GM21576 (cell line): ENCODE data around the gene GRID2.
"Not testable (repeated sequence)": the region's sequence is repeated elsewhere in the genome, so short reads cannot be mapped to it uniquely, and the experiment has no call there.

ENCODE experiments used
- ATAC-seq: cut with Tn5 transposase; IDR thresholded peaks from one replicate; pipeline ENCODE4 v1.9.1; 2021; ENCODE audit warnings: mild to moderate bottlenecking, moderate library complexity; ENCODE audit not compliant: unreplicated experiment

GRID2 gene

DNA sequence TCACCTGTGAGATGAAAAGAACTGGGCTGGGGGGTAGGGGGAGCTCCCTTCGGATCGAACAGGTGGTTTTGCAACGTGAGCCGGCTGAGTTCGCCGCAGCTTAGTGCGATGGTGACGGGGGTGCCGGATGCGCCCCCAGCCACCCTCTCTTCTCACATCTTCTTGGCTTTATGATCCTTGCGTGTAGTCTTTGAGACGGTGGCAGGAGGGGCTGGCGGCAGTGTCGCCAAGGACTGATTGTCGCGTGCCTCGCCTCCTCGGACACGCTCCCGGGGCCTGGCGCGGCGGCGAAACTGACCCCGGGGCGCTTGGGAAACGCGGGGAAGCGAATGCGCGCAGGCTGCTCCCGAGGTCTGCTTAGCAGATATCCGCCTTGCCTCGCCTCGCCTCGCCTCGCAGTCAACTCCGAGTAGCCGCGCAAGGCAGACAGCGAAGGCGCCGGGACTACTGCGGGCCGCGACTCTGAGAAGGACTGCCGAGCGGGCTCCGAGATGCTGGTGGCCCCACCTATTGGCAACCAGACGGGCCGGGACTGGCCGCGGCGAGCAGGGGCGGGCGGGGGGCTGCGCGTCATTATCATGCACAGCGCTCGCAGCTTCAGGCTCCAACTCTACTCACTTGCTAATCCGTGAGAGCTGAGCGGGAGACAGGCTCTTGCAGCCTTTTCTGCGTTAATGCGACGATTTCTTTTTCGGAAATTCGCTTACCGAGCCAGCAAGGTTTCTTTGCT is 1.5 kb downstream of the GRID2 start:
- no peak for ATAC-seq

DNA sequence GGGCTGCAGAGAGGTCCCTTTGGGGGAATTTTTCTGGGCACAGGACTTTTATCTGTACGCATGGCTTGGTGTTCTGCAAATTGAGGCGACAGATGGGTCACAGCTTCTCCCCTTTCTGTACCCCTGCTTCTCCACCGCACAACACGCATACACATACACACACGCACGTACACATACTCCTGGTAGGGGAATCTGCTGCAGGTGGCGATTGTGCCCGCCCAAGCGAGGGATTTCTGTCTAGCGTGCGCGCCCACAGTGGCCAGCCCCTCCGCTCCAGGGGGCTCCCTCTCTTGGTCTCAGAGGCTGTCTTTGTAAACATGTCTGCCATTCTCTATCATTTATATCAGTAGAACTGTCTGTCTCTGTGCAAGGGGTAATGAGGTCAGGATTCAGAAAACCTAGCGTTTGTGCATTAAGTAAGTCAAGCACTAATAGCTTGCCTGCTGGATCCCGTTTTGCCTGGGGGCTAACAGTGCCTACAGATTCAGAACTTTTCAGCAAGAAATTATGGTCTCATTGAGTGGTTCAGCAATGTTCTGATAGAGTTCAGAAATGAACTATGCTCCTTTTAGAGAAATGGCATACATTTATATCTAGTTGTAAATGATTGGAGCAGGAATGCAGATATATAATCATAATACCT is 2.2 kb downstream of the GRID2 start:
- ATAC-seq, result no peak

DNA sequence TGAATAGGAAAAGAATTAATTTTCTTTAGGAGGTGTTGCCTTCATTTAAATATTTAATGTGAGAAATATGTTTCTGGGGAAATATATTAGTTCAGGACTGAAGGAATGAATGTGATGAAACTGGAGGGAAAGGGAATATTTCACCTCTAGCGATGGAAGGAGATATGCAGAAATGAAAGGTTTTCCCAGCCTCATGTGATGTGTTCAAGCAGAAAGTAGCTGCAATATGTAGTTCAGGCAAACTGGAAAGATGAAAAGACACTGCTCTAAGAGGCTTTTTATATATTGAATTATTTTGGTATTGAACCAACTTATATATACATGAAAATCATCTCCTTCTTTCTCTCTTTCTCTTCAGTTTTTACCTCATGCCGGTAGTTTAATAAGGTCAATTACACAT is 3.4 kb downstream of the GRID2 start:
- ATAC-seq, result no peak

DNA sequence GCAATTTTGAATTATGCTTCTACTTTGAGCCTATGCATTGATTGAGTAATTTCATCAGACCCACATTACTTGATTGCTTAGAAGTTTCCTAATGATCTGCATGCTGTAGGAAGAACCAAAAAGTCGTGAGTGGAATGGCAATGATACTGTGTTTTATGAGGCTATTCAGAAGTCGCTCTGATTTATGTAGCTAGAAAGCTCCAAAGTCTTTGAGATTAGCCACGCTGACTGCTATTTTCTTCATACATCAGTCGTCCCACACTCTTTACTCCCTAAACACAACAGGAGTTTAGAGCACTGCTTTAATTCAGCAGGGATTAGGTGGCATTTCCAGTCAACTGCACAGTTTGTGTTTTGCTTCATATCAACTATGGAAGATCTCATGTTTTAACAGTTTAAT is 4.1 kb downstream of the GRID2 start:
- no peak for ATAC-seq

DNA sequence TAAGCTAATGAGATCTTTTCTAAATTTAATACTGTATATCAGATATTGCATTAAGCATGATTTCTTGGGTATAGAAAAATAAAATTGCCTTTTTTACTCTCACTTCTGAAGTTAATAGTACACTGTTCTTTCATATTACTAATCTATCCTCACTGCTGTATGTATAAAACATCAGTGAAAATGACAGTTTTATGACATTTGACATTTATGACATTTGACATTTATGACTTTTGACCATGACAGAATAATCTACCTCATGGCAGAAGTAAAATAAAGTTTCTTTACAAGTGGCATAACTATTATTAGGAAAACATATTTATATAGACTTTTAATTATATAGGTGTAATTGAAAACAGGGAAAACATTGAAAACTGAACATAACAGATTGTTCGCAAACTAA is 13.3 kb downstream of the GRID2 start:
- ATAC-seq, result no peak

DNA sequence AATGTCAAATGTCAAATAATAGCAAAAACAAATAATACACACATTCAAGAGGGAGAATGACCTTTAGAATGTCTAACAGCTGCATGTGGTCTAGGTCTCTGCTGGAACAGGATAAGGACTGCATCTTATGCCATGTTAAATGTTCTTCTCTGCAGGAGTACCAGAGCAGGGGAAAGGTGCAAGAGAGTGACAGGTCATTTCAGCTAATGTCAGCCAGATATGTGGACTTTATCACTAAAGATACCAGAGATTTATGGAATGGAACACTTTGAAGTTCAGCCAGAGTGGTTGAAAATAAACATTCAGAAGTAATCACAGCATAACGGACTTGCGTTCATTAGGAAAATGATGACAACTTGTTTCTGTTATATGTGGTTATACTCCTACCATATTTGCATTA is 24.3 kb downstream of the GRID2 start:
- no peak for ATAC-seq

DNA sequence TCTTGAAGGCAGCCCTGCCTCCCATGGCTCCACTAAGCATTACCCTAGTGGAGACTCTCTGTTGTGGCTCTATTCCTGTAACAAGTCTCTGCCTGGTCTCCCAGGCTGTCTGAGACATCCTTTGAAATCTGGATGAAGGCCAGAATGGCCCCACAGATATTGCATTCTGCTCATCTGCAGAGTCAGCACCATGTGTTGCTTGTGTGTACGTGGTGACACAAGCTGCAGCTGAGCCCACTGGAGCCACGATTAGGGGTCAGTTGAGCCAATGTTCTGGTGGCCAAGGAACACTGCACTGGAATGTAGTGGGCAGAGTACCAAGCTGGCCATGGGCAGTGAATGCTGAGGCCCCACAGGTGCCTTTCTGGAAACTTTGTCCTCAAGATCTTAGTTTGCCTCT is 29.2 kb downstream of the GRID2 start:
- no peak for ATAC-seq

DNA sequence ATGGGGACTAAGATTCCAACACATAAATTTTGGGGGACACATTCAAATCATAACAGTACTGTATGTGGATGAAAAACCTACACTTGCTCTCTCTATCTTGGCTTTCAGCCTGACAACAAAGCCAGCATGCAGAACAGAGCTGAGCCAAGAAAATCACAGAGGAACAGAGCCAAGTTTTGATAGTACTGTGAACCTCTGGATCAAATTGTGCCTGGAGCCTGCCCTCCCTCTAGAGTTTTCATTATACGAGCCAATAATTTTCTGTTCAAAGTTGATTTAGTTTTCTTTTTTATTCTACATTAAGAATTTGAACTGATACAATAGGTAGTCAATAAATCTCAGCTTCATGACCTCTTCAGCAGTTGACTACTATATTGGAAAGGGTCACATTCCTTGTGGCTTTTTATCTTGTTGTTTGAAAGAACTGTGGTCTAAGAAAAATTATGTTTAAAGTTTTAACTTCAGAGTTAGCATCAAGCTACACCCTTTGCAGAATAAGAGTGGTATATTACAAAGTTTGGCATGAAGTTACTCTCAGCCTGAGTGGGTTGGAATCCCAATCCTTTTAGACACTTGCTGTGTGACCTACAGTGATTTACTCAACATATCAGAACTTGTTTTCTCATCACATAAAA is 31.1 kb downstream of the GRID2 start:
- no peak for ATAC-seq

DNA sequence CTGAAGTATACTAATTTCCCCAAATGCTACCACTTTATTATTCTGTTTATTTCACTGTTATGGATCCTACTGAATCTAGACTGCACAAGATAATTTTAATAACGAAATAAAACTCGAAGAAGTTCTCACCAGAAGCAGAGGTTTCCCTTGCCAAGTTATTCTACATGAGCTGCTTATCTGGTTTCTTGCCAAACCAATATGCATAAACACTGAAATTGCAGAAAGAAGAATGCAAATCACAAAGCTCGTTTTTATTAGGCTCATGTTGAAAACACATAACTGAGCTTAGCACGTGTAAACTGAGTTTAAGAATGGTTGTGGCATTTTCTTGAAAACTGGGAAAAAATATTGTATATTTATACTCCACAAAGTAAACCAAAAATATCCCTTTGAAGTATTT is 35.9 kb downstream of the GRID2 start:
- ATAC-seq, result no peak

DNA sequence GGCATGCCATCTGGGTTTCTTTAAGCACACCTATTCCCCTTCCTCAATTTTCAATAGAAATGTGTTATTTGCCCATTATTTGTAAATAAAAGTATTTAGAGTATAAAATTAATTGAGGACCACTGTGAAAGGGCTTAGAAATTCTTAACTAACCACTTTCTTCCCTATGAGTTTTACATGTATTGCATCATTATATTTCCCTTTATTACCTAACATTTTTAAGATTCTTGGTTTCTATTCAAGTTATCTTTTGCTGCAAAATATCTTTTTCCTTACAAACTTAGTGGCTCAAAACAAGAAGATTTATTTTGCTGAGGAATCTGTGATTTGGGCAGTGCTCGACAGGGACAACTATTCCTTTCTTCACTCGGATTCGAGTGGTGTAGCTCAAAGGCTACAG is 40.5 kb downstream of the GRID2 start:
- no peak for ATAC-seq

DNA sequence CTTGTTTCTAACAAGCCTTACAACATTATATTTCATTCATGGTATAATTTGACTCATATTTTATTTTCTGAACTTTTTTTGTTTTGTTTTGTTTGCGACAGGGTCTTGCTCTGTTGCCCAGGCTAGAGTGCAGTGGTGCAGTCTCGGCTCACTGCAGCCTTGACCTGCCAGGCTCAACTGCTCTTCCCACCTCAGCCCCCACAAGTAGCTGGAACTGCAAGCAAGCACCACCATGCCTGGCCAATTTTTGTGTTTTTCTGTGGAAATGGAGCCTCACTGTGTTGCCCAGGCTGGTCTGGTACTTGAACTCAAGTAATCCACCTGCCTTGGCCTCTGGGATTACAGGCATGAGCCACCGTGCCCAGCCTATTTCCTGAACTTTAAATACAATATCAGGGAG is 42.5 kb downstream of the GRID2 start:
- no peak for ATAC-seq

DNA sequence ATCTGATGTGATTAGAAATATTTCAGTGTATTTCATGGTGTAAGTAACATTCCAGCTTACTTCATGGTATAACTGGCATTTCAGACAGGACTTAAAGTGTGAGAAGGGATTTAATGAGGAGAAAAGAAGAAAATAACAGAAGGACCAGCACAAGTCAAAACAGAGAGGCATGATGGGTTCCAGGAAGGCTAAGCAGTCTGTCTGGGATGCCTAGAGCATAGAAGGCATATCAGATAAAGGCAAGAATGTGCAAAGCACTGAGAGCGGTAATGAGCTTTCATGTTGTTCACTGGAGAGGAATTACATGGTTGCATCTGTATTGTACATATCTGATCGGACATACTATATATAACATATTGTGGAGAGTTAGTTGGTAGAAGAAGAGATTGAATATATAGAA is 54.2 kb downstream of the GRID2 start:
- no peak for ATAC-seq

DNA sequence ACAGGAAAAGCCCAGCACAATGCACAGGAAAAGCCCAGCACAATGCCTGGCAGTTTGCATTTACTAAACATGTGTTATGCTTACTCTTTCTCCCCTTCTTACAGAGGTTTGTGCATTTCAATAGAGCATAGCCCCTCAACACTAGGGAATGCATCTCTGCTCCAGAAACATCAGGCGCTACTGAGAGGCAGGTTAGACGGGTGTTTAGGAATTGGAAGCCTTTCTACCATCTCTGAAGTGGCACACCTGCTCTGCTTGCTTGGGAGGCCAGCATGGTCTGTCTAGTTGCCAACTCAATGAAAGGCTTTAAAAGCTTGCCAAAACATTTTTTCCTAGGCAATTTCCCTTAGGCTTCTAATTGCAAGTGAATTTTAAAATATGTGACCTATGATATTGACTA is 55.7 kb downstream of the GRID2 start:
- no peak for ATAC-seq

DNA sequence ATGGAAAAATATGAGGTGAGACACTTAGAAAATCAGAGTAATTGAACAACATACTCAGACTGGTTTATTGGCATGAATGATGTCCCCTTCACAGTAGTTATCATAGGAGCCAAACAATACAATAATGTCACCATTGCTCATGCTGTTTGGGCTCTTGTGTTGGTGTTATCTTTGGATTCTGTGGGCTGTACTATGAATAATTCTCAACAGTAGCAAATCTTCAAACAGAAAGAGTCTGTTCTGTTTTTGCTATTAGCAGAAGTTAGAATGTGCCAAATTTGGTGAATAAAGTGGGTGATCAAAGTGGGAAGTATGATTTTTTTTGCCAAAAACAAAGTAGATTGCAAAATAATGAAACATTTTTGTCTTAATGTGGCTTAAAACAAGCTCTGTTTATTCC is 58.3 kb downstream of the GRID2 start:
- ATAC-seq, result no peak

DNA sequence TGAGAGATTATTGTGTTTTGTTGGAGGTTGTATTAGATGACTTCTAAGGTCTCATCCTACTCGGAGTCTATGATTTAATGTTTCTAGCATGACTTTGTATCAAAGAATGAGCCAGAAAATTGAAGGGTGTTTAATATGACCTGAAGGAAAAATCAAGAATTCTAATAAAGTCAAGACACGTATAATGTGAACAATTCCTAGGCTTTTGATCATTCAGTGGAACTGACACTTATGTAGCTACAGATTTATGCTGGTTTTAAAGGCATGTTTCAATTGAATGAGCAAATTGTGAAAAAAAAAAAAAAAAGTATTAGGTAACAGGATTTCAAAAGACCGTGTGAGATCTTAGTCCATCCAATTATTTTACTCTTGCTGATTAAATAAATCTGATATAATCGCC is 64.9 kb downstream of the GRID2 start:
- no peak for ATAC-seq

DNA sequence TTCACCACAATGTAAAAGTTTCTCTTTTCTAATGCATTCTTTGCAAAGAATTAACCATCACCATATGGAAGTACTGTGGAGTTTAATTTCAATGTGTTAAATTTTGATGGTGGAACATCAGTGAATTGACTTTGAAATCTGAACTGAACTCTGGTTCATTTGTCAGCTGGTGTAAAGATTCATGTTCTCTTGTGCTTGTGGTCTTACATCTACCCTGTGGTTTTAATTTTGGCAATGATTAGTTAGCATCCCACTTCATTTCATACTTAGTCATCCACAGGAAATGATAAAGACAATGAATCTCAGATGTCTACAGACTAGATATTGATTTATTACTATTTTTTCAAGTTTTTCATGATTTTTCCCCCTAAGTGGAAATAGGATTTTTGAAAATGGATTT is 77.8 kb downstream of the GRID2 start:
- ATAC-seq, result no peak

DNA sequence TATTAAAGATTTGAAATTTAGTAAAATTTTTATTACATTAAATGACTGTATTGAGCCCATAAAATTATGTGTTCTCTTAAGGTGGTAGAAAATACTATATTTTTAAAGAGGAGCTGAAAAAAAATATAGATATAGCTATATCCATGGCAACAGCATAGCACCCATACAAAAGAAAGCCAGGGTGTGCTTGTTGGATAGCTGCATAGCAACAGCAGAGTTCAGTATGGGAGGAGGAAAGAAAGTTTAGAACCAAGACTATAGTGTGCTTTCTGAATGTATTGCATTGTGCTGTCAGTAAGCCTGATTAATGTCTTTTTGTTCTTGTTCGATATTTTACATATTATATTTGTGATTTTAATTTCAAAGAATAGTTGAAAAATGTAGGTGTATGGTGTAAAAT is 78.4 kb downstream of the GRID2 start:
- ATAC-seq, result no peak

DNA sequence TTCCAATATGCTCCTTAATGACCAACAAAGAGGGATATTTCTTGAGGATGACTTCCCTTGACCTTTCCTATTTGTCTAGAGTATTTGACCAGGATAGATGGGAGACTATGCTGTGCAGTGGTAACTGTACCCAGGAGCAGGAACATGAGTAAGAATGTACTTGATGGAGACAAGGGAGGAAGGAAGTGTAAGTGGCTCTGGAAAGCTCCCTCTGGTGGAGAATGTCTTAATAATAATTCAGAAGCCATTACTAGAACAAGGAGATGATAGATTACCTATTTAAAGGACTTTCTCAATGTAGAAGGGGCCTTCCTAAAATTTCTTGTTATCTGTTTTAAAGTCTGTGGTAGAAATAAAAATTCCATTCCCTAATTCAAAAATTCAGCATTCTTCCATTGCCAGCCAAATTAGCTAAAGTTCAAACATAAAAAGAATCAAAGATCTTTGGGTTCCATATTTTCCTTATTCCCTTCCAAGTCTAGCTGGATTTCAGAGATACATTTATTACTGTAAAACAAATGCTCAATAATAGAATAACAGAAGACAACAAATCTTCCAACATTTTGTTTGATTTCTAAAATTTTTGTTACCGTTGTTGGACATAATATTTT is 83.8 kb downstream of the GRID2 start:
- ATAC-seq, result peak; percentile 81

DNA sequence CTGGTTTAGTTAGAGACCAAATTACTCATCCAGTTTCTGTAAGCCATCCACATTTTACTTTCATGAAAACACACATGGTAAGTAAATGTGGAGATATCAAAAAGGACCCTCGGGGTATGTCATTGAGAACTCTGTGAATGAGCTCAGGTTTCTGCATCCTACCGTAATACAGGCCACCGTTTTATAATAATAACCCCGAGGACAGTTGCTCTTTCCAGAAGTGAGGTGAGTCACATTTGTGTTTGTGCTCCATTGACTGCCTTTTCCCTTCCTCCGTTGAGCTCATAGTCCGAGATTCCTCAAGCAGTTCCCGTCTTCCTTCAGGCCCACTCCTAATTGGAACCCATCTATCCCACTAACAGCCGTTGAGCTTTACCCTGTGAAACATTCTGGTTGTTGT is 95.3 kb downstream of the GRID2 start:
- no peak for ATAC-seq

DNA sequence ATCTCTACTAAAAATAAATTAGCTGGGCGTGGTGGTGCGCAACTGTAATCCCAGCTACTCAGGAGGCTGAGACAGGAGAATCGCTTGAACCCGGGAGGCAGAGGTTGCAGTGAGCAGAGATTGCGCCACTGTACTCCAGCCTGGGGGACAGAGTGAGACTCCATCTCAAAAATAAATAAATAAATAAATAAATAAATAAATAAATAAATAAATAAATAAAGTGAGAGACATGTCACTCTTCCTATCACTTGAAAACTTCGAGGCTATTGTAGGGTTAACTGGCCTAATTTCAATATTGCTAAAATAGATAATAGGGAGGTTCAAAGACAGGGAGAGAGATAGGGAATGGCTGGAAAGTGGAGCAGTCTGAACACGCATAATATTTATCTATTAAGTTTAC is 99.8 kb downstream of the GRID2 start:
- ATAC-seq, result not testable (repeated sequence)

DNA sequence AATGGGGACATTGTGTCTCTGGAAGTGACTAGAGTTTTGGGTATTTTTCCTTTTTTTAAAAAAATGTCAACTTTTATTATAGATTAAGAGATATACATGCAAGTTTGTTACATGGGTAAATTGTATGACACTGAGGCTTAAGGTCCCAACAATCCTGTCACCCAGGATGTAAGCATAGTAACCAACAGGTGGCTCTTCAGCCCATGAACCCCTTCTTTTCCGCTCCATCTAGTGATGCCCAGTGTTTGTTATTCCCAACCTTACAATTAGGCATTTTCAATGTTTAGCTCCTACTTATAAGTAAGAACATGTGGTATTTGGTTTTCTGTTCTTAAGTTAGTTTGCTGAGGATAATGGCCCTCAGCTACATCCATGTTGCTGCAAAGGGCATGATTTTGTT is 102.7 kb downstream of the GRID2 start:
- ATAC-seq, result no peak

DNA sequence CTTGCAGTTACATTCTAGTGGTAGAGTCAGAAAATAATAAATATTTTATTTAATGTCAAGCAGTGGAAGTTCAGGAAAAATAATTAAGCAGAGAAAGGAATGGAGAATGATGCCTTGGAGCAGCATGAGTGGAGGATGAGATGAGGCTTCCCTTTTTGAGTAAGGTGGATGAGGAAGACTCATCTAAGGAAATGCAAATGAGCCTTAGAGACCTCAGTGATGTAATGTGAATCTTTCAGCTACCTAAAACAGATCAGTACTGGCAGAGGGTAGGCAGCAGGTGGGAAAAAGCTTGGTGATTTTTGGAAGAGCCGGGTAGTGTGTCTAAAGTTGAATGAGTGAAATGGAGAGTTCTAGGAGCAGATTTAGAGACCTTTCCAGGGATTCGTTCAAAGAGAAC is 118.2 kb downstream of the GRID2 start:
- ATAC-seq, result no peak
